ENCODE measurements around the gene SUSD5.
"Not testable (repeated sequence)": the region's sequence is repeated elsewhere in the genome, so short reads cannot be mapped to it uniquely, and the experiment has no call there.

SUSD5 gene

GRCh38 chr3:33162621-33163020 is 56.0 kb downstream of the SUSD5 start:
- H3K4me3 ChIP-seq (ENCODE audit: low read length); H3K27me3 ChIP-seq (ENCODE audit: insufficient read depth, low read length); H3K36me3 ChIP-seq (ENCODE audit: insufficient read depth, low read length); H3K4me1 ChIP-seq (ENCODE audit: insufficient read depth, low read length); H3K9me3 ChIP-seq (ENCODE audit: low read length); H2AFZ ChIP-seq (ENCODE audit: low read depth, low read length): not testable (repeated sequence)

- Histone ChIP-seq H2AFZ (ENCODE audit: low read depth, low read length) (no peak overlapping the region), H3K9me3 (ENCODE audit: low read length) (no peaks in the 10 kb centered on the region), H3K4me1 (ENCODE audit: insufficient read depth, low read length) (no peaks in the 10 kb centered on the region), H3K4me3 (ENCODE audit: low read length) (no peak overlapping the region), H3K36me3 (ENCODE audit: insufficient read depth, low read length) (no peaks in the 10 kb centered on the region), H3K27me3 (ENCODE audit: insufficient read depth, low read length) (no peaks in the 10 kb centered on the region)
Observed at GRCh38 chr3:33159981-33160380, 58.6 kb downstream of the SUSD5 start.

DNA sequence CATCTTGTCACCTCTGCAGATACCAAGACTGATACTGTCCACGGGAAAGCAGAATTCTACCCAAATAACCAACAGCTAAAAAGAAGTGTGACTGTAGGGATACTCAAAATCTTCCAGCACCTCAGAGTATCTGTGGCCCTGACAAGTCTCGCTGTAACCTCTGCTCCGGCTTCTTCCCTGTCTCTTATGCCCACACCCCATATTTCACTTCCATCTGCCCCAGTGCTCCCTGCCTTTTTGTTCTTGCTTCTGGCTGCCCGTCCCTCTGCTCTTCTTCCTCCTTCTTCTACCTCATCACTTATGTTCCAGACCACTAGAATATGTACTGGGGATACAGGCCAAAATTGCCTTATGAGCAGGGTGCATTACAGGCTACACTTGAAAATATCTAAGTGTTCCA is 59.4 kb downstream of the SUSD5 start:
- H3K4me3 ChIP-seq (ENCODE audit: low read length), result no peak overlapping the region
- no peaks in the 10 kb centered on the region for H3K27me3 ChIP-seq (ENCODE audit: insufficient read depth, low read length)
- no peaks in the 10 kb centered on the region for H3K4me1 ChIP-seq (ENCODE audit: insufficient read depth, low read length)
- no peak overlapping the region for H2AFZ ChIP-seq (ENCODE audit: low read depth, low read length)
- H3K36me3 ChIP-seq (ENCODE audit: insufficient read depth, low read length), result no peaks in the 10 kb centered on the region
- no peaks in the 10 kb centered on the region for H3K9me3 ChIP-seq (ENCODE audit: low read length)

GRCh38 chr3:33155301-33155700 is 63.3 kb downstream of the SUSD5 start:
- H3K27me3 ChIP-seq (ENCODE audit: insufficient read depth, low read length), result no peaks in the 10 kb centered on the region
- no peaks in the 10 kb centered on the region for H3K4me1 ChIP-seq (ENCODE audit: insufficient read depth, low read length)
- H3K9me3 ChIP-seq (ENCODE audit: low read length), result no peaks in the 10 kb centered on the region
- no peaks in the 10 kb centered on the region for H3K36me3 ChIP-seq (ENCODE audit: insufficient read depth, low read length)
- H3K4me3 ChIP-seq (ENCODE audit: low read length), result no peak overlapping the region
- H2AFZ ChIP-seq (ENCODE audit: low read depth, low read length), result no peak overlapping the region

DNA sequence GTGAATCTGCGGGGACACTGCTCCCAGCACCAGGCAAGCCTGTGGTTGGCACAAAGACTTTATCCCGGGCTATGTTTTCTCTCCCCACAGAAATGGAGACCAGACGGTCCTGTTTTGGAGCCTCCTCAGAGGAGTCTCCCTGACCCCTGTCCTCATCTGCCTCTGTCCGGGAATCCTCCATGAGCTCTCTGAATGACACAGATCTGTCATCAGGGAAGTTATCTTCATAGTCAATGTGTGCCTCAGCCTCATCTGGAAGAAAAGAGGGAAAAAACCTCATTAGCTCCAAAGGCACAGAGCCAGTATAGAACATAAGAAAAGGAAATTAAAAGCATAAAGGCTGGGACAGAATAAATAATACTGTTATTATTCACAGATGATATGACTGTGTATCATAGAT is 64.8 kb downstream of the SUSD5 start:
- Histone ChIP-seq H3K27me3 (ENCODE audit: insufficient read depth, low read length) (no peaks in the 10 kb centered on the region), H3K9me3 (ENCODE audit: low read length) (no peaks in the 10 kb centered on the region), H3K4me3 (ENCODE audit: low read length) (no peak overlapping the region), H3K36me3 (ENCODE audit: insufficient read depth, low read length) (no peaks in the 10 kb centered on the region), H2AFZ (ENCODE audit: low read depth, low read length) (no peak overlapping the region), H3K4me1 (ENCODE audit: insufficient read depth, low read length) (no peaks in the 10 kb centered on the region)

DNA sequence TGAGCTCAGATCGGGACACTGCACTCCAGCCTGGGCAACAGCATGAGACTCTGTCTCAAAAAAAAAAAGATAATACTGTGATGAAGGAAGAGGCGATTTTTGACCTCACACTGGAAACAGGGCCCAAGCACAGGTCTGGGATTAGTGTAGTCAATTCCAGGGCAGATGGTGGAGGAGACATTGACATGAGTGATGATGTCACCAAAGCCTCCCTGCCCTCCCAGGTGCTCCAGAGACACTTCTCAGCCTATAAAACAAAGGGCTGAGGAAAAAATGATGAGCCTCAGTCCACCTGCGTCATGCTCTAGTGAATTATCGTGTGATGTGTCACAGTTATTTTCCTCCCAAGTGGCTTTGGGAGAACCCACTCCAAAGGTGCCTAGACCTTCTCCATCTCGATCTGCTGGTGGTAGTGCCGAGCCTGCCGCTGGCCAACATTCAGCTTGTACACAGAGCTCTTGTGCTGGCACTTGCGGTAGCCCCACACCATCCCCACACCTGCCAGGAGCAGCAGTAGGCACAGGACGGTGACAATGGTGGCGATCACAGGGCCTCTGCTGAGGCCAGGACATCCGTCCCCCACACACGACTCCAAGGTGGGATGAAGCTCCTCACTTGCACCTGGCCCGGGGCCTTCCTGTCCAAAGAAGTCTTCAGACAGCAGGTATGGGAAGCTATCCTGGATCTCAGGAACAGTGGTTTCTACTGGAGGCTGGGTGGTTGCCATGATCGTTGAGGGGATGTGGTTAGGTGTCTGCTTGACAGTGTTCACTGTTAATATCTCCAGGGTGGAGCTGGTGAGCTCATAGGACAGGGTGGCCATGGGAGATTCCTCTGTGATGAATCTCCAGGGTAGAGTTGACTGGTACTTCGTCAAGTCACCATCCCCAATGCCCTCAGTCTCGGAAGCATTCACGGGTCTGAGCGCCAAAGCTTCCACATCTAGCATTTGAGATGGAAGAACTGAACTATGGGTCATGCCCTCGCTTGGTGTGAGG is 65.9 kb downstream of the SUSD5 start:
- Histone ChIP-seq H2AFZ (ENCODE audit: low read depth, low read length) (no peak overlapping the region), H3K4me1 (ENCODE audit: insufficient read depth, low read length) (no peaks in the 10 kb centered on the region), H3K27me3 (ENCODE audit: insufficient read depth, low read length) (no peaks in the 10 kb centered on the region), H3K36me3 (ENCODE audit: insufficient read depth, low read length) (no peaks in the 10 kb centered on the region), H3K9me3 (ENCODE audit: low read length) (no peaks in the 10 kb centered on the region), H3K4me3 (ENCODE audit: low read length) (no peak overlapping the region)

- Histone ChIP-seq H3K4me1 (ENCODE audit: insufficient read depth, low read length) (no peaks in the 10 kb centered on the region), H3K4me3 (ENCODE audit: low read length) (no peak overlapping the region), H3K27me3 (ENCODE audit: insufficient read depth, low read length) (no peaks in the 10 kb centered on the region), H2AFZ (ENCODE audit: low read depth, low read length) (no peak overlapping the region), H3K36me3 (ENCODE audit: insufficient read depth, low read length) (no peaks in the 10 kb centered on the region), H3K9me3 (ENCODE audit: low read length) (peaks cover 2% of the 10 kb centered on the region)
Observed at GRCh38 chr3:33149342-33149741, 69.3 kb downstream of the SUSD5 start.

DNA sequence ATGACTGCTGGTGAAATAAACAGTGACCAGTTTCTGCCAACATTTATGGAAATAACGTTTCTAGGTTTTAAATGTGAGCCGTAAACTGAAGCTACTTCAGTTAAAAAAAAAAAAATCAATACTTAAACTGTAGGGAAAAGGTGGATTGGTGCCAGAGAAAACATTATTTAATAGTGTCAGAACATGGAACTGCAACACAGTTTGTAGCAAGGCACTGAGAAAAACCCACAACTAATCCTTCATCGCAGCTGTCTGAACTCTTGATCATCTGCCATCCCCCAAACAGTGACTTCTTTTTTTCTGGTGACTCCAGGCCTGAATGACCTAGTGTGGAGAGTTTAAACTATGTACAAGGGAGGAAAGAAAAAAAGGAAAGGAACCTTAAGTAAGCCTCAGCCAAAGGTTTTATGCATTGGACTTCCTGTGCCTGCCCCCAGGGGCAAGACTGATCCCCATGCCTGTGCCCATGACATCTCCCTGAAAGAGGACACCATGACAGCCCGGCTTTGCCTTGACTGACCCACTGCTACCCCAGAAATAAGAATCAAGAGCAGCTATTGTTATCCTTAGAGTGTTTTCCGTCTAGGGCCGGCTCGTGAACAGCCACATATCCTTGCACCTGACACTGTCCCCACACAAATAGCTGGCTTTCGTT is 71.7 kb downstream of the SUSD5 start:
- no peaks in the 10 kb centered on the region for H3K36me3 ChIP-seq (ENCODE audit: insufficient read depth, low read length)

DNA sequence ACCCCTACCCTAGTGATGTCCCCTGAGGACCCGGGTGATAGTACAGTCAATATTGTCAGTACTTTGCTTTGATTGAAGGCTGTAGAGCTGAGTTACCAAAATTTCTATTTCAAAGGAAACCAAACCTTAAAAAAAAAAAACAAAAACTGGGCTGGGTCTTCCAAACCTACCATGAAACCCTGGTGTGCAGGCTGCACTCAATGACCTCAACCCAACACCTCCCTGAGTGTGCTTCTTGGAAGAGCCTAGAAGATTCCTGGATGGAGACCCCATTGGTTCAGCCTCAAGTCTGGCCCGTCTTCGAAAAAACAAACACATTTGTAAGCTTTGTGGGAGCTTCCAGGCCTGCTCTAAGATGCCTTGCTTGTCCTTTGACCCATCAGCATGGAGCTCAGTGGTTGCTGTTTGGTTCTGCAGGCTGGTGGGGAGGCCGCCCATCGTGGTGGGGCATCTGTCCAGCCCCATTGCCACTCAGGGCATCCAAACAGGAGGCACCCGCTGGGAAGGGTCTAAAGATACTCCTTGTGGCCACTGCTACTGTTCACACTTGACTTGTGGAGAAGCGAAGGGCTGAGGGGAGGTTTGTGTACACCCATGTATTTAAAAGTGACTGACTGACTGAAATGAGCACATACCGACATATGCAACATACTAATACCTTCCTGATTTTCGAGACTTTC is 72.6 kb downstream of the SUSD5 start:
- Histone ChIP-seq H3K36me3 (ENCODE audit: insufficient read depth, low read length) (no peaks in the 10 kb centered on the region), H2AFZ (ENCODE audit: low read depth, low read length) (no peak overlapping the region), H3K4me1 (ENCODE audit: insufficient read depth, low read length) (no peaks in the 10 kb centered on the region), H3K9me3 (ENCODE audit: low read length) (peaks cover 2% of the 10 kb centered on the region), H3K4me3 (ENCODE audit: low read length) (no peak overlapping the region), H3K27me3 (ENCODE audit: insufficient read depth, low read length) (no peaks in the 10 kb centered on the region)

More for the DNA sequence above, 71.7 kb downstream of the SUSD5 start:
- no peaks in the 10 kb centered on the region for H3K27me3 ChIP-seq (ENCODE audit: insufficient read depth, low read length)
- no peaks in the 10 kb centered on the region for H3K4me1 ChIP-seq (ENCODE audit: insufficient read depth, low read length)
- no peak overlapping the region for H3K4me3 ChIP-seq (ENCODE audit: low read length)
- H3K9me3 ChIP-seq (ENCODE audit: low read length), result peaks cover 2% of the 10 kb centered on the region
- H2AFZ ChIP-seq (ENCODE audit: low read depth, low read length), result no peak overlapping the region

GRCh38 chr3:33145221-33145900 is 73.2 kb downstream of the SUSD5 start:
- Histone ChIP-seq H3K27me3 (ENCODE audit: insufficient read depth, low read length) (no peaks in the 10 kb centered on the region), H3K9me3 (ENCODE audit: low read length) (peaks cover 2% of the 10 kb centered on the region), H3K4me3 (ENCODE audit: low read length) (no peak overlapping the region), H2AFZ (ENCODE audit: low read depth, low read length) (no peak overlapping the region), H3K36me3 (ENCODE audit: insufficient read depth, low read length) (no peaks in the 10 kb centered on the region), H3K4me1 (ENCODE audit: insufficient read depth, low read length) (no peaks in the 10 kb centered on the region)

GRCh38 chr3:33144433-33144832 is 74.2 kb downstream of the SUSD5 start:
- H3K27me3 ChIP-seq (ENCODE audit: insufficient read depth, low read length), result no peaks in the 10 kb centered on the region
- H3K4me1 ChIP-seq (ENCODE audit: insufficient read depth, low read length), result no peaks in the 10 kb centered on the region
- no peak overlapping the region for H3K4me3 ChIP-seq (ENCODE audit: low read length)
- peaks cover 2% of the 10 kb centered on the region for H3K9me3 ChIP-seq (ENCODE audit: low read length)
- no peak overlapping the region for H2AFZ ChIP-seq (ENCODE audit: low read depth, low read length)
- H3K36me3 ChIP-seq (ENCODE audit: insufficient read depth, low read length), result no peaks in the 10 kb centered on the region

DNA sequence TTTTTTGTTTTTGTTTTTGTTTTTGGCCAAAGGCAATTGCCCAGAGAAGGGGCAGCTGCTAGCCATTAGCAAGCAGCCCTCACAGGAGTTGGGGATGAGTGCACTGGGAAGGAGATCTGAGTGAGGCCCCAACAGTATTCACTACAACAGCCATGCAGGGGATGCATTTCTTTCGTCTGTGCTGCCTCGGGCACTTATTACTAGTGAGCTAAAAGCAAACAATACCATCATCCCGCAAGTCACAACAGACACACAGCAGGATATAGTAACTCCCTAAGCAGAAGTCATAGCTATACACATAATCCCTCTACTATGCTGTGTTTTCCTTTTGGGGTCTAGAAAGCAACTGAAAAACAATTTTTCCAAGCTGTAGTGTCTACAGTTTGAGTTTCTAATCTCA is 77.6 kb downstream of the SUSD5 start:
- Histone ChIP-seq H3K9me3 (ENCODE audit: low read length) (peaks cover 2% of the 10 kb centered on the region), H3K36me3 (ENCODE audit: insufficient read depth, low read length) (no peaks in the 10 kb centered on the region), H3K4me3 (ENCODE audit: low read length) (no peak overlapping the region), H2AFZ (ENCODE audit: low read depth, low read length) (no peak overlapping the region), H3K27me3 (ENCODE audit: insufficient read depth, low read length) (no peaks in the 10 kb centered on the region), H3K4me1 (ENCODE audit: insufficient read depth, low read length) (peaks cover 4% of the 10 kb centered on the region)

DNA sequence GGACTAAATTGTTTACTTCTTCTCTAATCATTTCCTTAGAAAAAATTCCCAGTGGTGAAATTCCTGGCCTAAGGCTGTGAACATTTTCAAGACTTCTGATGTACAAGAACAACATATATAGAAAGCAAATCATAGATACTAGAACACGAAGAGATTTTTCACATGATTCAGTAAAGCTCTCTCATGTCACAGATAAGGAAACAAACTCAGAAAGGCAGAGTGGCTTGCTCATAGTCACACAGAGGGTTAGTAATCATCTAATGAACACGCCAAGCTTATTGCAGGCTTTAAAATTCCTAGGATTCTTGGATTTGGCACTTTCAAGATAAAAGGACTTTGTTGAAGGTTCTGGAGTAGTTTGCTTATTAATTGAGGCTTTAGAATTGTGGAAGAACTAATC is 78.6 kb downstream of the SUSD5 start:
- H3K9me3 ChIP-seq (ENCODE audit: low read length), result peaks cover 1% of the 10 kb centered on the region
- no peak overlapping the region for H3K4me3 ChIP-seq (ENCODE audit: low read length)
- H3K36me3 ChIP-seq (ENCODE audit: insufficient read depth, low read length), result no peaks in the 10 kb centered on the region
- H3K27me3 ChIP-seq (ENCODE audit: insufficient read depth, low read length), result no peaks in the 10 kb centered on the region
- H3K4me1 ChIP-seq (ENCODE audit: insufficient read depth, low read length), result peaks cover 4% of the 10 kb centered on the region
- H2AFZ ChIP-seq (ENCODE audit: low read depth, low read length), result no peak overlapping the region

Measured in neuron (in vitro differentiated cells).